ENCODE results near the gene ZGPAT.

Gene ZGPAT

DNA sequence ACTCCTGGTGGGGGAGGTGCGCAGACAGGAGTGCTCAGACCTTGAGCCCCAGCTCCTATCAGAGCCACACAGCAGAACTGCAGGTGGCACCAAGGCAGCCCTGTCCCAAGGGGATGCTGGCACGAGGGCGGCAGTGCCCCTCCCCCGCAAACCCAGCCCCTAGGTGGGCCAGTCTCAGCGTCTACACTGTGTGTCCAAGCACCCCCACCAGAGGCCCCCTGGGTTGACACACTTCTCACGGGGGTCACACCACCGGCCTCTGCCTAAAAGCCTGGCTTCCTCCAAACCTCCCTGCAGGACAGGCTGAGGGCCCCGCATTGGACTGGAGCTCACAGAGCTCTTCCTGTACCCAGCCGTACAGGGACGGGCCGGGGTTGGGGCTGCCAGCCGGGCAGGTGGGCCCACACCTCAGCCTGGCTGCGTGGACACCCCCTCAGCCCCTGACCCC, 39.8 kb downstream of the ZGPAT start:
- no peak for DNase-seq

DNA sequence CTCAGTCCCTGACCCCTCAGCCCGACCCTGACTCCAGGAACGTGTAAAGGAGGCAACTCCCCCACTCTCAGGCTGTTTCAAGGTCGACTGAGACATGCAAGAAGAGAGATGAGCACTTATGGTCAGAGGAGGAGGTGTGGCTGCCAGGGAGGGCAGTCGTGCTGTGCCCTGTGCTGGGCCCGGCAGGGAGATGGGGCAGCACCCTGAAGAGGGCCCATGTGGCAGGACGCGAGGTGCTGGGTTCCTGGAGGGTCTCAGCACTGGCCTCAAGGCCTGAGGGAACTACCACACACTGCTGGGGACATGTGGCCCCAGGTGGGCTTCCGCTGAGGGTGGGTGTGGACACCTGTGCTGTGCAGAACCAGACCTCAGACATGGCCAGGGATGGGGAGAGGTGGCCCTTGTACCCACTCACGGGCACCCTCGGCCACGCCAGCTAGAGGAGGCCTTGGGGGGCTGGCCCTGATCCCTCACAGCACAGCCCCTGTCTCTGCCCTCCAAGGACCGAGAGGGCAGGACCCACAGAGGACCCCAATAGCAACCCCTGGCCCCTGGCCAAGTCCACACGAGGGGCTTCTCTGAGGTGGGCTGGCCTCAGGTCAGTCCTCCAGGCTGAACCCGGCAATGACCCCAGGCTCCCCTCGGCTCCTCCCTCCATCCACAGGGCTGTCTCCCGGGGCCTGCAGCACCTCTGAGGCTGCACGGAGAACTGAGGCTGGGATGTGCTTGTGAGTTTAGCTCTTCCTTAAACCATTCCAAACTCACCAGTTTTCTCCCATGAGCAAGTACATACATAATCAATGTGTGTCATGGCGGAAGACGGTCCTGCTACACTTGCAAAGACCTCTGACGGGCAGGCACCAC, 40.5 kb downstream of the ZGPAT start:
- DNase-seq: no peak

DNA sequence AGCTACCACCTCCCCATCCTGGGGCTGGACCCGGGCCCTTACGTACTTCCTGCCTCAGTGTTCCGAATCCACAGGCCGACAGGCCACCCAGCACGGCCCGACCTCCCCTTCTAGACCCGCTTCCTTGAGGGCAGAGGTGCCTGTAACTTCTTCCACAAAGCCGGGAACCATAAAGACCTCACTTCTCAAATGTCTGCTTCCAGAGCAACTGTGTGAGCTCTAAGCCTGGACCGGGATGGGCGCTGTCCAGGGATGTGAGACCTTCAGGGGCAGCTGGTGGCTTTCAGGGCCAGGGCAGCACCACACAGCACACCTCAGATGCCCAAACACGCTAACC, 41.1 kb downstream of the ZGPAT start:
- DNase-seq: no peak

DNA sequence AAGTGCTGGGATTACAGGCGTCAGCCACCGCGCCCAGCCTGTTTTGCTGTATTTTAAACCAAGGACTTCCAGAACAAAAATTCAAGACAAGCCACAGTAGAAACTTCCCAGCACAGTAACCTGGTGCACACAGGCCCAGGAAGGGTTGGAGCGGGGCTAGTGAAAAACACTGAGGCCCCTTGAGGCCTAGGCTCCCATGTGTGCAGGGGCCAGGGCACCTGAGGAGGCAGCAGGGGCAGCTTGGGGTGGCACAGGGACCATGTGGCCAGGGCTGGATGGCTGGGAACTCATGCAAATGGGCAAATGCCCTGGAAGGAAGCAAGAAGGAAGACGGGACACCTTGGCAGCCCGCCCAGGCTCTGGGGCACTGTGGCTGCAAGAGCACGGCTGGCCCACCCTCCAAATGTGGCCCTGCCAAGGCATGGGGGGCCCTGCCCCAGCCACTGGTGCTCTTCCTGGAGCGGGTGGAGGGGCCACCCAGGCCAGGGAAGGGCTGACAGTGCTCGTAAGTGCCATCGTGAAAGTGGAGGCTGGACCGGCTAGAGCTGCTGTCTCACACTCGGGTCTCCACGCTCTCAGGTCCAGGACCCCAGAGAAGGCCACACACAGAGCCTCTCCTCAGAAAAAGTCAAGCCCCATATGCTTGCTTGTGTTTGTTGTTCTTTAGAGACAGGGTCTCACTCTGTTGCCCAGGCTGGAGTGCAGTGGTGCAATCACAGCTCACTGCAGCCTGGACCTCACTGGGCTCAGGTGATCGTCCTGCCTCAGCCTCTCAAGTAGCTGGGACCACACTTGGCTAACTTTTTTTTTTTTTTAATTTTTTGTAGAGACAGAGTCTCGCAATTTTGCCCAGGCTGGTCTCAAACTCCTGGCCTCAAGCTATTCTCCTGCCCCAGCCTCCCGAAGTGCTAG, 42.0 kb downstream of the ZGPAT start:
- DNase-seq: no peak

DNA sequence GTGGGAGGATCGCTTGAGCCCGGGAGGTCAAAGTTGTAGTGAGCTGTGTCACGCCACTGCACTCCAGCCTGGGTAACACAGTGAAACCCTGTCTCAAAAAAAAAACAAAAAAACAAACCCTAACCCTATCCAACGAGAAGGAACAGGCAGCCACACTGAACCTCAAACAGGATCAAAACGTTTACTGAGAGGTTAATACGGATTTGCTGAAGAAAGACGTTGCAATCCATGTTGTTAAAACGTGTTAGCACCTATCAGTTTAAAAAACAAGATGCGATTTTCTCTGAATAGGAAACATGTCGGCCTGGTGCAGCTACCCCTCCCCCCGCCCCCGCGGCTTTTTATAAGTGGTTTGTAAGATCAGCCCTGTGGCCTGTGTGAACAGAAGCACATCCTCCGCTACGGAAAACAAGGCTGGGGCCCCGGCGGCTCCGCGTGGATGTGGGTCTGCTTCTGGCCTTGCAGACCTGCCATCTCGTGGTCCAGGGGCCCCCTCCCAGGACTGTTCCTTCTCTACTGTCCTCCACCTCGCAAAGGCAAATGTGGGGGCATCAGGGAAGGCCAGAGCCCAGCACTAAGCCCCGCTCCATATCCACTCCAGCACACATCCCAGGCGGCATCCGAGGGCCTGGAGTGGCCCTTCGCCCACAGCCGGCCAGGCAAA, 43.1 kb downstream of the ZGPAT start:
- peak; percentile 53 for DNase-seq

DNA sequence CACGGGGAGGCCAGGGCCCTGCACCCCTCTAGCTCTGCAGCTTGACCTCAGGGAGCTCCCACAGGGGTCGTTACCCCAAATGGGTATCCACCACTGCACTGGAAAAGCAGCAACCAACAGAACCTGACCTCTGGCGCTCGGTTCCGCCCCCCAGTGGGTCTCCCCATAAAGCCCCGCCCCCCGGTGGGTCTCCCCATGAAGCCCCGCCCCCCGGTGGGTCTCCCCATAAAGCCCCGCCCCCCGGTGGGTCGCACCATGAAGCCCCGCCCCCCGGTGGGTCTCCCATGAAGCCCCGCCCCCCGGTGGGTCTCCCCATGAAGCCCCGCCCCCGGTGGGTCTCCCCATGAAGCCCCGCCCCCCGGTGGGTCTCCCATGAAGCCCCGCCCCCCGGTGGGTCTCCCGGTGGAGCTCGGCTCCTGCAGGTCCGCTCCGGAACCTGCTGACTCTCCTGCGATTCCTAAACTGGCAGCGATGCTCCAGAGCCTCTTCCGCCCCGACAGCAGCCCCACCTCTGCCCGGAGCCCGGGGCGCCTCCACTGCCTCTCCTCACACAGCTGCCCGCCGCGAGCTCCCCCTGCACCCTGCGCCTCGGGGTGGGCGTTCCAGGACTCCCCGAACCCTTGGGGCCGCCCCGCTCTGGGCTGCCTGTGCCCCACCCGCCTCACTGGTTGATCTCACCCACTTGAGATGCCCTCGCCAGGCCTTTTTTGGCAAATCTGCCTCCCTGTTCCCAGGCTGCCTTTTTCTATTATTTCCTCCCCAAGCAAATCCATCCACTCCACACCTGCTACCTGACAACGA, 43.8 kb downstream of the ZGPAT start:
- DNase-seq: peak; percentile 64

DNA sequence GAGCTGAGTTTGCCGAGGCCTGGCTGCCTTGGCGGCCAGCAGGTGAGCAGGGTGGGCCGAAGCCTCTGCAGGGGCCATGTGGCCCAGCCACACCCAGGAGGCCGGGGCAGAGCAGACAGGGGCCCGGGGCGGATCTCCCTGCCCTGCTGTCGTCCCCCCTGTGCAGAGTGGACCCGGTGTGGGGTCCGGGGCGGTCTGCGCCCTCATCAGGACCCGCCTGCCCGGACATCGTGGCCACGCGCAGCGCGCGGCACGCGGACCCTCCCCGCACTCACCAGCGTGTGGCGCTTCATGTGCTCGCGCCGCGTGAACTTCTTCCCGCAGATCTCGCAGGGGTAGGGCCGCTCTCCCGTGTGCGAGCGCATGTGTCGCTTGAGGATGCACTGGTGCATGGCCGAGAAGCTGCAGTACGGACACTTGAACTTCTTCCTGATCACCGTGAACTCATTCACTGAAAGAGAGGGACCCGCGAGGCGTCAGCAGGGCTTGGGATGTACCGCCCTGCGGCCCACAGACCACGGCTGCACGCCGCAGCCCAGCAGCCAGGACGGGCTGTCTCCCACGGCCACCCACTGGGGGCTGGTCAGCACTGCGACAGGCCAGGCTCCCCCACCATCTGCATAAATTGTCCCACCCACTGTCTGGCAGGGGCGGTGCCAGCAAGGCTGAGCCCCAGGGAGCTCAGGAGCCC, 44.7 kb downstream of the ZGPAT start:
- peak; percentile 58 for DNase-seq

DNA sequence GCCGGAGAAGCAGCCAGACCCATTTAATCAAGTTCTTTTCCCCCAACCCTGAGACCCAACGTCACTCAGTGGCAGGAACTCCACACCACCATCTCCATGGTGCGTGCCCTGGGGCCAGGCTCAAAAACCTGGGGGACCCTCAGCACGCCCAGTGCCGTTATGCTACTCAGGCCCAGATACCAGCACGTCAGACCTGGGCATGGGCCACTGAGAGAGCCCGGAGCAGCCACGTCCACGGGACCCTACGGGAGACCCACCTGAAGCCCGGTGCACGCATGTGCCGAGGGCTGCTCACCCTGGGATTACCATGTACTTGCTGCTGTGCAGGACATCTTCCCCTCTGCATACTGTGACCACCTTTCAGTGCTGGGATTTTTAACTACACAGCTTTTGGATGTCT, 45.5 kb downstream of the ZGPAT start:
- no peak for DNase-seq

DNA sequence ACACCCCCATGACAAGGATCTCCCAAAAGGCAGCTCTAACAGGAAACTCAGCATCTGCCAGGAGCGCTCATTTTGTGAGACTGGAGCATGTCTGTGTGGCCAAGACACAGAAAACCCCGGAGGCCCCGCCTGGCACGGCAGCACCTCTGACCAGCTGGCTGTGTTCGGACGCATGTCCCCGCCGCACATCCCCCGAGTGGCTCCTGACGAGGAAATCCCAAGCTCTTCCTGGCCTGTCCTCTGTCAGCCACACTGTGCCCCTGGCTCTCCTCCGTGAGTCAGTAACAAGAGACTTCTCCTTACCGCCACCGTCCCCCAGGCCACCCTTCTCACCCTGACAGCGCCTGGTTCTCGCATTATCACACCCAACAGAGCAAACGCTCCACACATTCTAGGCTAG, 46.2 kb downstream of the ZGPAT start:
- no peak for DNase-seq

DNA sequence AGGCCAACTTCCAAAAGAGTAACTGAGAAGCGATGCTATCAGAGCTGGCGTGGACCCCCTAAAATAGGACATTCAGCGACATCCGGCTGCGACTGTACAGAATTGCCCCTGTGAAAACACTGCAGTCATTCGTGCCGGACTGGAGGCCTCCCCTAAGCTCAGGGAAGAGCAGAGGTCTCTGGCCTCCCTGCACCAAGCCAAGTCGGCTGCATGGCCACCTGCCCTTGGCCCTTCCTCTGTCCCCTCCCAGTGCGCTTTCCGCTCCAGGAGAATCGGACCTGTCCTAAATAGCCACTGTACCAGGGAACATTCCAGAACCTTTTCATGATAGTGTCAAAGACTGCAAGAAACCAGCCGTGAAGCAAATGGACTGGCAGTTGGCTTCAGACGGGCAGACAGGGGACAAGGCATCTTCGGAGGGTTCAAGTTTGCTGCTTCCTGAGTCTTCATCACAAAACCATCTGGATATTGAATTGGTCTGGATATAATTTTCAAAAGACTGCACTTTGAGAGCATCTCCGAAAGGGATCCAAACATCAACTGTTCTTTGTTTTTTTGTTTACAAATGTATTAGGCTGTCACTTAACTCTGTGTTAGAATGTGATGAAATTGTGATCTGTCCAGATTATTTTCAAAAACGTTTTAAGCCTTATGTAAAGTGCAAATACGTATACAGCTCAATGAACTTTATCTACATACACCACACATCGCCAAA, 48.3 kb downstream of the ZGPAT start:
- DNase-seq: no peak

DNA sequence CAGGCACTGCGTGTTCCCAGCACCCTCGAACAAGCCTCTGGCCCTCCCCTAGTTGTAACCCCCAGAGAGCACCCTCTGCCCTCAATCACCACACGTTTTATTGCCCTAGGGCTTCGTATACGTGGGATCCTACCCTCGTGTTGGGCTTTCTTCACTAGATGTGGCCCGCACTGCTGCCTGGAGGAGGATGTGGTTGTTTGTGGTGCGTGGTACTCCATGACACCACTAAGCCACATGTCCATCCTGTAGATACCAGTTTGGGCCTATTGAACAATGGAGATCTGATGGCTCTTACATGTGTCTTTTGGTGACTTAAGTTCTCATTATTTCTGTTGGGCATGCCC, 48.8 kb downstream of the ZGPAT start:
- no peak for DNase-seq

DNA sequence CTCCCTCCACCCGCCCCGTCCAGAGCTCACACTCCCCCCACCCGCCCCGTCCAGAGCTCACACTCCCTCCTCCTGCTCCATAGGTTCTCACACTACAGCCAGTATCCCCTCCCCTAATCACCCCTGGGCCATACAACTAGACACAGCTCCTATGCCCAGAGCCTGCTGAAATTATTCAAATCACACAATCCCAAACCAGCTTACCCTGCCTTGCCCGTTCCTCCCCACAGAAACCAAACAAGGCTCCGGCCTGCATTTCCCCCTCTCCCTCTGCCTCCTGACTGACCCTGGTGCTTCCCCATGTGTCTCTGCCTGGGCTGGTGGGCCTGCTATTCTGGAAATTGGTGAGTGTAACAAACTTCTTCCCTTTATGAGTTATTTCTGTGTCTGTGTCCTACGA, 50.3 kb downstream of the ZGPAT start:
- DNase-seq: no peak

DNA sequence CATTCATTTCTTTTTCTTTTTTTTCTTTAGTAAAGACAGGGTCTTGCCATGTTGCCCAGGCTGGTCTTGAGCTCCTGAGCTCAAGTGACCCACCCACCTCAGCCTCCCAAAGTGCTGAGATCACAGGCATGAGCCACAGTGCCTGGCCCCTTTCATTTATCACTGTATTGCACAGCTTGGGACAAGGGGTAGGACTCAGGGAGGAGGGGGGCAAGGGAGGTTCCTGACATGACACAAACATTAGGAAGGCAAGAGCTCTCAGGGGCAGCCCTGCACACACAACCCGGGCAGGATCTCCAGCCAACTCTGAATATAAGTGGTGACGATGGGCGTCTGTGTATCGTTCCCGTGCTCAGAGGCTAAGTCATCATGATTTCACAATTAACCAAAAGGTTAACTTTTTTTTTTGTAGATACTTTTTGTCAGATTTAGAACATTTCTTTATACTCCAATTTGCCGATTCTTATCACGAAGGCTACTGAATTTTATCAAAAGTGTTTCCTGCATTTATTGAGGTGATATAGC, 51.6 kb downstream of the ZGPAT start:
- no peak for DNase-seq

DNA sequence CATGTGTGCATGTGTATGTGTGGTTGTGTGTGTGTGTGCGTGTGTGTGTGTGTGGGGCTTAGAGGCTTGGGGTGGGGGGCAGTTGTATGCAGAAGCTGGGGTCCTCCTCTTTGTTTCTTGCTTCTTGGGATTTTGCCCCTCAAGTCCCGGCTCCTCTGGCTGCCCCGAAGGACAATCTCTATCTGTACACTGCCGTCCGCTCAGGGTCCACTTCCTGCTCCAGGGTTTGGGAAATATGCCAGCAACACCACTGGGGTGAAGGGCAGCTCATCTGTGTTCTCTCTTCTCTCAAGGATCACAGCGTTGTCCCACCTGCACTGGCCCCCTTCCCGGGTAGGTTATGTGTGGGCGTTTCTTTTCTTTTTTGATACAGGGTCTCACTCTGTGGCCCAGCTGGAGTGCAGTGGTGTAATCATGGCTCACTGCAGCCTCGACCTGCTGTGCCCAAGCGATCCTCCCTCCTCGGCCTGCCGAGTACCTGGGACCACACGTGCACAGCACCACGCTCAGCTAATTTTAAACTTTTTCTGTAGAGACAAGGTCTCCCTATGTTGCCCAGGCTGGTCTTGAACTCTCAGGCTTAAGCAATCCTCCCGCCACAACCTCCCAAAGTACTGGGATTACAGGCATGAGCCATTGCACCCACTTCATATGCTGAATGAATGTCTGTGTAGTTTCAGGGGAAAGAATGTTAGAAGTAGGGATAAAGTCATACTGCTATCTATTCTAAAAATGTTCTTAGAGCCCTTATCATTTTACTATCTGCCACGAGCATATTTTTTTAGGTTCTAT, 57.4 kb downstream of the ZGPAT start:
- DNase-seq: no peak

DNA sequence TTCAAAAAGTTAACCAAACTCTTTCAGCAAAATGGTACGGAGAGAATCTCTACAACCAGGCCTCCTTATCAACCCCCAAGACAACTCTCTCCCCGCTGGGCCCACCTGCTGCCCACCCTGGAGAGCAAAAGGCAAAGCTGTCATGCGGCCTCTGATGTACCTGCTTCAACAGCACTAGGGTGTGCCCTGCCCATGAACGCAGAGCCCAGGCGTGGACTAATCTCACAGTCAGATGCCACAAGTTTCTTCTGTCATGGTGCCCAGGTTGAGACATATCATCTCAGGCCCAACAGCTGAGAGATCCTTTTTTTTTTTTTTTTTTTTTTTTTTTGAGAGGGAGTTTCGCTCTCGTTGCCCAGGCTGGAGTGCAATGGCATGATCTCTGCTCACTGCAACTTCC, 58.1 kb downstream of the ZGPAT start:
- no peak for DNase-seq

DNA sequence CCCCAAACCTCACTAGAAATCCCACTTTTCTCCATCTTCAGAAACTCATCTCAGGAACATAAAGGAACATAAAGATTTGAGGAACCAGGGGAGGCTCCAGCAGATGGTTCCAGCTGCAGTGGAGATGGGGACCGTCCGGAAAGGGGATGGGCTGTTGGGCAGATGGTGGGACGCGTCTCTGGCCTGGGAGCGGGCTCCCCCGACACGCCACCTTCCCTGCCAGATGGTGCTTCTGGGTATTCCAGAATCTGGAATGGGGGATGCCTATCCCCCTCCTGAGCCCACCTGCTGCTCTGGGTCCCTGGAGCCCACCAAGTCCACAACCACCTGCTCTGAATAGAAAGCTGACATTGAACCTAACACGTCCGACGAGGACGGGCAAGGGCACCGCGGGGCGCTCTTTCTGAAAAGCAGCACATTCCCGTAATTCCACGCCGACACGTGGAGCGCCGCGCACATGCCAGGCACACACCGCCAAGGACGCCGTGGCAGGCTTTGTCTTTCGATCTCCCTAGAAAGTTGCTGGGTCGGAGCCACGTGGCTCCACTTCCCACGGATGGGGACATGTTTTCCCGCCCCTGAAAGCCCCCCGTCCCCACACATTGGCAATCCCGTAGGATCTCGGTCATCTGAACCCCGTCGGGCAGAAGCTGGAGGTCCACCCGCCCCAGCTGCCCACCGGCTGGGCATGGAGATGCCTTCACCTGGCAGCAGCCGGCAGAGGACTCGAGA, 59.0 kb downstream of the ZGPAT start:
- DNase-seq: no peak

DNA sequence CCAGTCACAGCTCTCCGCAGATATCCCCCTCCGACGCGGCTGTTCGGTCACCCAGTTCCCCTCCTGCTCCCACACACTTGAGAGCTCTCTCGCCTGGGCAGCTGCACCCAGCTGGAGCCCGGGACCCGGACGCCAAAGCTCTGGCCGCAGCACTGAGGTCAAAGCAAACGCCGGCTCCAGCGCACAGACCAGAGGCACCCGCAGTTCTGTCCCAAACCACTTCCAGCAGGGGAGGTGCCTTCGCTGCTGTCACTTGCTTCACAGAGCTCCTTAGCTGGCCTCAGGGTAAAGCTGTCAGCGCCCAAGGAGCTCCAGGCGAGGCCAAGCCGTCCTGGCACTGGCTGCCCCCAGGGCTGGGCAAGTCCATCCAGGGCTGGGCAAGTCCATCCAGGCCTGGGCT, 59.6 kb downstream of the ZGPAT start:
- no peak for DNase-seq

DNA sequence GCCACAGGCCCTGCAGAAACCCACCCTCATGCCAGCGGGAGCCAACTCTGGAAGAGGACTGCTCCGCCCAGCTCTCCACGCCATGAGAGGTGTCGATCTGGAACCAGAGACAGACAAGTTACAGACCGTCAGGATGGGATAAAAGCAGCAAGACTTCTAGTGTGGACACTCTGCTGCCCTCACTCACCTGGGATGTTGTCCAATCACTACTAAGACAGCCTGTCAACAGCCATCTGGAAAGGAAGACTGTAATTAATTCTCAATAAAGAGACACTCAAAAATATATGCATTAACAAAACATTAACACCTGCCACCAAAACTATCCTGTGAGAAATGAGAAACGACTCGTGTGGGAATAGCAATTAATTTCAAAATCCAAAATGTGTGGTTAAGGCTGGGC, 60.0 kb downstream of the ZGPAT start:
- DNase-seq: no peak

All from DMS53 (cell line).